Astrocyte of the spinal cord (primary cell): ENCODE results near the gene SLC4A5.

Experiments used
- DNase-seq: peaks from one replicate; pipeline ENCODE4 v3.0.0; 2011; ENCODE audit warnings: low read depth, low spot score
- H3K4me3 ChIP-seq: 2 replicates; pipeline ENCODE4 v1.5.1; 2011; ENCODE audit warnings: low read depth, mild to moderate bottlenecking, low read length, moderate library complexity
- CTCF ChIP-seq: IDR thresholded peaks from 2 replicates; pipeline ENCODE4 v1.5.1; 2012; ENCODE audit warnings: low read depth, mild to moderate bottlenecking, low read length, inconsistent platforms
- in situ Hi-C: cut with HindIII; loops from 2 replicates; pipeline ENCODE4 v1.10.0; 2017; ENCODE audit warnings: low sequenced_read_pairs

The SLC4A5 gene

GRCh38 chr2:74343316-74343715, at the start of gene SLC4A5:
Gene SLC4A5, minus strand, starts transcription at chr2:74343416. Its CDS starts 28,393 bp downstream, at chr2:74315023.
- in situ Hi-C loops: no loop called here
- no peak within 1 kb of the TSS for H3K4me3 ChIP-seq
- no peak for TF ChIP-seq CTCF
- no peak for DNase-seq

- no peak overlapping the region for H3K4me3 ChIP-seq
- TF ChIP-seq CTCF: no peak
- DNase-seq: no peak
- in situ Hi-C loops: no loop called here
These were observed 49.2 kb upstream of the SLC4A5 start for GRCh38 chr2:74392449-74392743.

- DNase-seq: peak; percentile 91
- in situ Hi-C loops: no loop called here
- peak; percentile 98 for TF ChIP-seq CTCF
- peak overlapping the region; percentile 70 for H3K4me3 ChIP-seq
These were observed 48.6 kb upstream of the SLC4A5 start for GRCh38 chr2:74391580-74392448.

GRCh38 chr2:74391209-74391579, 48.0 kb upstream of the SLC4A5 start:
- peak overlapping the region; percentile 70 for H3K4me3 ChIP-seq
- no peak for TF ChIP-seq CTCF
- DNase-seq: peak; percentile 32
- in situ Hi-C loops: no loop called here

- TF ChIP-seq CTCF: no peak
- peak overlapping the region; percentile 70 for H3K4me3 ChIP-seq
- in situ Hi-C loops: no loop called here
- DNase-seq: no peak
These were observed 47.4 kb upstream of the SLC4A5 start for GRCh38 chr2:74390606-74391005.

- in situ Hi-C loops: no loop called here
- no peak for TF ChIP-seq CTCF
- H3K4me3 ChIP-seq: no peak overlapping the region
- DNase-seq: peak; percentile 22
These were observed 44.1 kb upstream of the SLC4A5 start for GRCh38 chr2:74387346-74387745.
